ENCODE data around the gene MLLT10.
A peak's percentile ranks its signal among the peaks of the same experiment; 100 is the strongest.

Gene MLLT10

GRCh38 chr10:21511095-21511570 is 22.9 kb upstream of the MLLT10 start:
- Histone ChIP-seq H3K4me3 (ENCODE audit: low read length) (no peak overlapping the region), H3K27me3 (ENCODE audit: control insufficient read depth, insufficient read depth, low read length) (peaks cover 9% of the 10 kb centered on the region; the same call in 1 of the 2 replicates), H3K27ac (ENCODE audit: low read length) (no peak overlapping the region), H3K36me3 (ENCODE audit: control insufficient read depth, insufficient read depth, low read length) (no peaks in the 10 kb centered on the region), H3K4me1 (ENCODE audit: control insufficient read depth, insufficient read depth, low read length) (peaks cover 5% of the 10 kb centered on the region), H3K9me3 (ENCODE audit: control insufficient read depth, insufficient read depth, low read length) (no peaks in the 10 kb centered on the region)
- no CpG with 5 or more reads among the region's 2 CpGs for WGBS (ENCODE audit: insufficient coverage, insufficient read length)
- DNase-seq (ENCODE audit: low read depth, low spot score) = no peak

DNA sequence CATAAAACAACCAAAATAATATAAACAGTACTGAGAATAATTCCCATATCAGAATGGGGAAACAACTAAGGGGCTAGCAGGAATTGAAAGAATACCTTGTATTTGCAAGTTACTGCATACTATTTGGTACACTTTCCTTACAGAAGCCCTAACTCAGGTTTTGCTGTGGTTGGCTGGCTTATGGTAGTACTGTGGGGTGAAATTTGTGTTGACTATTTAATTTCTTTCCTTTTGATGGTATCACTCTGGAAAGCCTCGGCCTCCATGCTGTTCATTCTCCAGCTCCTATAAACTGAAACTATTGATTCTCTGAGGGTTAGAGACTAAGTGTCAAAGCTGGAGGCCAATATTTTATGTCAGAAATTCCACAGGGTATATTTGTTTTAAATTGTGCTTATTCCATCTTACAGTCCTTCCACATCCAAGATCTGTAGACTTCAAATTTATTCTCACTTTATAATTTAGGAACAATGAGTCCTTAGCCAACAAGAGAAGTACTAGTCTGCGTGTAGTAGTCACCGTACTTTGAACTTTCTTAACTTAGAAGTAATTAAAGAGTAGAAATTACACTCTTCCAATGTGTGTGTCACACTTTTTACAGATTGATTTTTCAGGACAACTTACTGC is 22.0 kb upstream of the MLLT10 start:
- Histone ChIP-seq H3K36me3 (ENCODE audit: control insufficient read depth, insufficient read depth, low read length) (no peaks in the 10 kb centered on the region), H3K27me3 (ENCODE audit: control insufficient read depth, insufficient read depth, low read length) (peaks cover 7% of the 10 kb centered on the region; the same call in 1 of the 2 replicates), H3K4me1 (ENCODE audit: control insufficient read depth, insufficient read depth, low read length) (peaks cover 2% of the 10 kb centered on the region; the same call in 1 of the 2 replicates), H3K4me3 (ENCODE audit: low read length) (no peak overlapping the region), H3K27ac (ENCODE audit: low read length) (no peak overlapping the region), H3K9me3 (ENCODE audit: control insufficient read depth, insufficient read depth, low read length) (no peaks in the 10 kb centered on the region)
- no peak for DNase-seq (ENCODE audit: low read depth, low spot score)
- WGBS (ENCODE audit: insufficient coverage, insufficient read length) = no CpG with 5 or more reads among the region's 3 CpGs

DNA sequence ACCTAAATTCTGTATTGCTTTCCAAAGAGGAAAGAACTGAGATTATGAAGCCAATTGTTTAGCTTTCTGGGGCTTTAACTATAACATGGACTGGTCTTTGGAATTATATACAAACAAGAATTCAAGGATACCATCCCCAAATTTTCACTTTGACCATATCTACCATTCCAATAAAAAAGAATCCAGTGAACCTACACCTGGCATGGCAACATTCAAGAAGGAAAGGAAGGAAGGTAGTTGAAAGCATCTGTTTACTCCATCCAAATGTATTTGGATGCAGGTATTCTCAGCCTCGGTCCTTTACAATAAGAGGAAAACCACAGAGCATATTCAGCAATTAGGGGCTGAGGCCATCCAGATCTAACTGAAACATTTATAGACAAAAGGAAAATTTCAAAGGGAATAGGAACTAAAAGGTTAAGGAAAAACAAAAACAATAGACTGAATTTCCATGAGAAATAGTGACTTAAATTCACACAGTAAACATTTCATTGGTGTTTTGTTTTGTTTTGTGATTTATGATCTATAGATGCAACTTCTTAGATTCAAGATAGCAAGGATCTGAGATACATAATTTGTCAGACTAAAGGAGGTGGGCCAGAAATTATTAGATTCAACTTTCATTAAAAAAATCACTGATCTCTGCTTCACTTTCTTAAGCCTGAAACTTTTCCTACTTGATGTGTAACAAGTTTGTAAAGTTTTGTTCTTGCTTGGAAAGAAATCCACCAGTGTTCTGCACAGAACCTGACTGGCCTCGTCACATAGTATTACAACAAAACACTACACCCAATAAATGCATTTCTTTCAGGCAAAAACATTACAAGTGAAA is 21.2 kb upstream of the MLLT10 start:
- Histone ChIP-seq H3K27me3 (ENCODE audit: control insufficient read depth, insufficient read depth, low read length) (peaks cover 5% of the 10 kb centered on the region; the same call in 1 of the 2 replicates), H3K27ac (ENCODE audit: low read length) (no peak overlapping the region), H3K36me3 (ENCODE audit: control insufficient read depth, insufficient read depth, low read length) (no peaks in the 10 kb centered on the region), H3K9me3 (ENCODE audit: control insufficient read depth, insufficient read depth, low read length) (no peaks in the 10 kb centered on the region), H3K4me3 (ENCODE audit: low read length) (no peak overlapping the region), H3K4me1 (ENCODE audit: control insufficient read depth, insufficient read depth, low read length) (no peaks in the 10 kb centered on the region)
- no peak for DNase-seq (ENCODE audit: low read depth, low spot score)
- no CpG with 5 or more reads among the region's 2 CpGs for WGBS (ENCODE audit: insufficient coverage, insufficient read length)

DNA sequence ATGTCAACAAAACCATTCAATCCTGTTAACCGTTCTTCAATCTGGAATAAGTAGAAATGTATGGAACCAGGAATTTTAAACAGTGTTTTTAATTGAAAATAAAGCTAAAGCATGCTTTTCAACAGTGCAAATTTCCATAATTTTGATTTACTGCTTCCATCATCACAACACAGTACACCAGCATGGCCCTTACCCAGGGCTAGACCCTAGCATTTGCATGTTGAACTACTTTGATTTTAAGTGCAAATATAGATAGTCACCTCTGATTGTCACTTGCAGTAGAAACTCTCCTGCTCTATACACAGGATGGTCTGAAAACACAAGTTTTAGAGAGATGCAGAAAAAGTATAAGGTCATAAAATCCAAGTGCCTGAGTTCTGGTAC is 20.6 kb upstream of the MLLT10 start:
- H3K4me3 ChIP-seq (ENCODE audit: low read length) = no peak overlapping the region
- no peaks in the 10 kb centered on the region for H3K4me1 ChIP-seq (ENCODE audit: control insufficient read depth, insufficient read depth, low read length)
- no peak for DNase-seq (ENCODE audit: low read depth, low spot score)
- H3K9me3 ChIP-seq (ENCODE audit: control insufficient read depth, insufficient read depth, low read length) = no peaks in the 10 kb centered on the region
- H3K27ac ChIP-seq (ENCODE audit: low read length) = no peak overlapping the region
- H3K36me3 ChIP-seq (ENCODE audit: control insufficient read depth, insufficient read depth, low read length) = no peaks in the 10 kb centered on the region
- peaks cover 5% of the 10 kb centered on the region; the same call in 1 of the 2 replicates for H3K27me3 ChIP-seq (ENCODE audit: control insufficient read depth, insufficient read depth, low read length)
- WGBS (ENCODE audit: insufficient coverage, insufficient read length) = no CpG with 5 or more reads among the region's 1 CpG

DNA sequence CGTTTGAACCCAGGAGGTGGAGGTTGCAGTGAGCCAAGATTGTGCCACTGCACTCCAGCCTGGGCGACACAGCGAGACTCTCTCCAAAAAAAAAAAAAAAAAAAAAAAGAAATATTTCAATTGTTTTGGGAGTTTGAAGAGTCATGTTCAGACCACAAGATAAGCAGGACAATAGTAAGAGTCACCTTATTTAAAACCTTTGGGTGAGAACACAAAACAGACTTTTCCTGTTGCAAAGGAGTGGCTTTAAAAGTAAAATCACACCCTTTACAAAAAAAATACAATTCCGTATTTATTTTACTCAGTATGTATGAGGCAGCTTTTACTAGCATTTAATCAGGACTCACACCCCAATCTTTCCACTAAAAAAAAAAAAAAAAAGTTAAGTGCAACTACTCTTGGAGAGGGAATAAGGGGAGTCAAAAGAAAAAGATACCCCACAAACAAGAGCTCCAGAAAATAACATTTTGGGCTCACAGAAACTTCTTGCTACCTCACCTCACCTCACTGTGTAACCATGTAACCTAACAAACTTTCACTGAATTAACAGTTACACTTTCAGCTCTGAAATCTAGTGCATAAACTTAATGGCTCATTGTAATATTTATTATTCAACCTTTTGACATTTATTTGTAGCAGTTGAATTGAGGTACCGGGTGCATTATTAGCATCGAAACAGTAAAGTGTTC is 19.8 kb upstream of the MLLT10 start:
- H3K27ac ChIP-seq (ENCODE audit: low read length) = no peak overlapping the region
- no peaks in the 10 kb centered on the region for H3K9me3 ChIP-seq (ENCODE audit: control insufficient read depth, insufficient read depth, low read length)
- DNase-seq (ENCODE audit: low read depth, low spot score) = no peak
- no peaks in the 10 kb centered on the region for H3K36me3 ChIP-seq (ENCODE audit: control insufficient read depth, insufficient read depth, low read length)
- no CpG with 5 or more reads among the region's 6 CpGs for WGBS (ENCODE audit: insufficient coverage, insufficient read length)
- H3K4me3 ChIP-seq (ENCODE audit: low read length) = no peak overlapping the region; the same call in 1 of the 2 replicates
- H3K4me1 ChIP-seq (ENCODE audit: control insufficient read depth, insufficient read depth, low read length) = no peaks in the 10 kb centered on the region; the same call in 1 of the 2 replicates
- H3K27me3 ChIP-seq (ENCODE audit: control insufficient read depth, insufficient read depth, low read length) = peaks cover 5% of the 10 kb centered on the region; the same call in 1 of the 2 replicates

DNA sequence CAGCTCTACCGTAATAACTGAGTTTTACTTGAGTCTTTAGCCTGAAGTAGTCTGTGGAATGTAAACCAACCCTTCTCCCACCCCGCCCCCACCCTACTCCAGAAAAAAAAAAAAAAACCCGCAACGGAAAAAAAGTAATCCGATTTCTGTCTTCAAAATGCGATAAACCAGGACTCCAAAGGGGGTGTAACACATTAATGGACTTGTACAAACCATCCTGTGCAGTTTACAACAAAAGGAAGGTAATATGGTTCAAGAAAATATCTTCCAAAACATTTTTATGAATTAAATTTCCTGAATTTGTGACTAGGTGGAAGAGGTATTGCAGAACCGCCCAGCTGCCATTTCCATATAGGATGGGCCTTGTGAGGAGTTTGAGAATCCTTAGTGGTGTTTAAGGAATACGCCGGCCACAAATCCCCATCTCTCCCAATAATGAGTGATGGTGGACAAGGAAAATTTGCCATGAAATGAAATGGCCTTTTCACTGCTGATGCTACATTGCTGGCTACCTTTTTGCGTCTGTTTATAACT is 19.1 kb upstream of the MLLT10 start:
- no peak for DNase-seq (ENCODE audit: low read depth, low spot score)
- peak overlapping the region; percentile 57; the same call in 1 of the 2 replicates for H3K4me3 ChIP-seq (ENCODE audit: low read length)
- no peak overlapping the region for H3K27ac ChIP-seq (ENCODE audit: low read length)
- no CpG with 5 or more reads among the region's 10 CpGs for WGBS (ENCODE audit: insufficient coverage, insufficient read length)
- no peaks in the 10 kb centered on the region; the same call in 1 of the 2 replicates for H3K4me1 ChIP-seq (ENCODE audit: control insufficient read depth, insufficient read depth, low read length)
- H3K9me3 ChIP-seq (ENCODE audit: control insufficient read depth, insufficient read depth, low read length) = no peaks in the 10 kb centered on the region
- peaks cover 5% of the 10 kb centered on the region; the same call in 1 of the 2 replicates for H3K27me3 ChIP-seq (ENCODE audit: control insufficient read depth, insufficient read depth, low read length)
- H3K36me3 ChIP-seq (ENCODE audit: control insufficient read depth, insufficient read depth, low read length) = no peaks in the 10 kb centered on the region

- H3K36me3 ChIP-seq (ENCODE audit: control insufficient read depth, insufficient read depth, low read length) = no peaks in the 10 kb centered on the region
- WGBS (ENCODE audit: insufficient coverage, insufficient read length) = no CpG with 5 or more reads among the region's 15 CpGs
- H3K4me3 ChIP-seq (ENCODE audit: low read length) = peak overlapping the region; percentile 57; the same call in 1 of the 2 replicates
- H3K4me1 ChIP-seq (ENCODE audit: control insufficient read depth, insufficient read depth, low read length) = no peaks in the 10 kb centered on the region; the same call in 1 of the 2 replicates
- no peaks in the 10 kb centered on the region for H3K9me3 ChIP-seq (ENCODE audit: control insufficient read depth, insufficient read depth, low read length)
- DNase-seq (ENCODE audit: low read depth, low spot score) = no peak
- no peak overlapping the region for H3K27ac ChIP-seq (ENCODE audit: low read length)
- H3K27me3 ChIP-seq (ENCODE audit: control insufficient read depth, insufficient read depth, low read length) = peaks cover 5% of the 10 kb centered on the region; the same call in 1 of the 2 replicates
These were observed 18.4 kb upstream of the MLLT10 start for GRCh38 chr10:21515361-21516241.

GRCh38 chr10:21516242-21517131 is 17.5 kb upstream of the MLLT10 start:
- H3K27ac ChIP-seq (ENCODE audit: low read length) = no peak overlapping the region
- H3K36me3 ChIP-seq (ENCODE audit: control insufficient read depth, insufficient read depth, low read length) = no peaks in the 10 kb centered on the region
- no peaks in the 10 kb centered on the region for H3K9me3 ChIP-seq (ENCODE audit: control insufficient read depth, insufficient read depth, low read length)
- peaks cover 5% of the 10 kb centered on the region; the same call in 1 of the 2 replicates for H3K27me3 ChIP-seq (ENCODE audit: control insufficient read depth, insufficient read depth, low read length)
- H3K4me1 ChIP-seq (ENCODE audit: control insufficient read depth, insufficient read depth, low read length) = peaks cover 2% of the 10 kb centered on the region
- H3K4me3 ChIP-seq (ENCODE audit: low read length) = peak overlapping the region; percentile 57; the same call in 1 of the 2 replicates
- no CpG with 5 or more reads among the region's 86 CpGs for WGBS (ENCODE audit: insufficient coverage, insufficient read length)
- no peak for DNase-seq (ENCODE audit: low read depth, low spot score)

Data from iPS DF 6.9 (cell line).